ENCODE measurements around the gene INPP5D.

DNA sequence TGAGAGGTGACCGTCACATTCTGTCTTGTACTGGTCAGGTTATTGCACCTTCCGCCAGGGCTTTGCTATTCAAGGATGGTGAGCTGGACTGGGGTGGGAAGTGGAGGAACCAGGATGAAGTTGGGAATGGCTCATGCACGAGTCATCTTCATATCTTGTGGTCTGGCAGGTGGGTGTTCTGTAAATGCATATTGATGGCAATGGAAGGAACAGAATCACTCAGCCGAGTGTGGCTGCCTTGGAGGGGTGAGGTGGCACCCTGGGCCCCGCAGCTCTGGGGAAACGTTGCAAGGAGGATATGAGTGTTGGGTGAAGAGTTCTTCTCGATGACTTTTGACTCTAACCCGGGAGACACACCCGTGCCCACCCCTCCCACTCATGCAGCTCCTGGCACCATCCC is 26.5 kb upstream of the INPP5D start:
- TF ChIP-seq KDM1A (IDR thresholded peaks at IDR 0.05; ENCODE audit: borderline replicate concordance, low read length) (no peak), RAD21 (IDR thresholded peaks at IDR 0.05 in 1 of 2, conservative IDR thresholded peaks at IDR 0.05 in 1 of 2; ENCODE audit: low read depth in 2 of 2, low read length in 2 of 2) (no peak)
- TF ChIP-seq, protein P1, sequence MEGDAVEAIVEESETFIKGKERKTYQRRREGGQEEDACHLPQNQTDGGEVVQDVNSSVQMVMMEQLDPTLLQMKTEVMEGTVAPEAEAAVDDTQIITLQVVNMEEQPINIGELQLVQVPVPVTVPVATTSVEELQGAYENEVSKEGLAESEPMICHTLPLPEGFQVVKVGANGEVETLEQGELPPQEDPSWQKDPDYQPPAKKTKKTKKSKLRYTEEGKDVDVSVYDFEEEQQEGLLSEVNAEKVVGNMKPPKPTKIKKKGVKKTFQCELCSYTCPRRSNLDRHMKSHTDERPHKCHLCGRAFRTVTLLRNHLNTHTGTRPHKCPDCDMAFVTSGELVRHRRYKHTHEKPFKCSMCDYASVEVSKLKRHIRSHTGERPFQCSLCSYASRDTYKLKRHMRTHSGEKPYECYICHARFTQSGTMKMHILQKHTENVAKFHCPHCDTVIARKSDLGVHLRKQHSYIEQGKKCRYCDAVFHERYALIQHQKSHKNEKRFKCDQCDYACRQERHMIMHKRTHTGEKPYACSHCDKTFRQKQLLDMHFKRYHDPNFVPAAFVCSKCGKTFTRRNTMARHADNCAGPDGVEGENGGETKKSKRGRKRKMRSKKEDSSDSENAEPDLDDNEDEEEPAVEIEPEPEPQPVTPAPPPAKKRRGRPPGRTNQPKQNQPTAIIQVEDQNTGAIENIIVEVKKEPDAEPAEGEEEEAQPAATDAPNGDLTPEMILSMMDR (IDR thresholded peaks at IDR 0.05; ENCODE audit: control extremely low read depth in 1 of 3, insufficient read depth in 1 of 3, low read depth in 1 of 3, low read length in 3 of 3): no peak

Data from H1 (cell line).